T-helper 9 cell (primary cell): ENCODE results near the gene PCSK1N.
"Not testable (repeated sequence)": the region's sequence is repeated elsewhere in the genome, so short reads cannot be mapped to it uniquely, and the experiment has no call there.

Source experiments
- DNase-seq: peaks from one replicate; pipeline ENCODE4 v3.0.0-alpha.2; 2020

Gene PCSK1N

DNA sequence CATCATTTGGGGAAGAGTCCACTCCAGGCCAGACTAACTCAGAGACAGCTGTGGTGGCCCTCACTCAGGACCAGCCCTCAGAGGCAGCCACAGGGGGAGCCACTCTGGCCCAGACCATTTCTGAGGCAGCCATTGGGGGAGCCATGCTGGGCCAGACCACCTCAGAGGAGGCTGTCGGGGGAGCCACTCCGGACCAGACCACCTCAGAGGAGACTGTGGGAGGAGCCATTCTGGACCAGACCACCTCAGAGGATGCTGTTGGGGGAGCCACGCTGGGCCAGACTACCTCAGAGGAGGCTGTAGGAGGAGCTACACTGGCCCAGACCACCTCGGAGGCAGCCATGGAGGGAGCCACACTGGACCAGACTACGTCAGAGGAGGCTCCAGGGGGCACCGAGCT lies 12.4 kb downstream of the PCSK1N start:
- no peak for DNase-seq

DNA sequence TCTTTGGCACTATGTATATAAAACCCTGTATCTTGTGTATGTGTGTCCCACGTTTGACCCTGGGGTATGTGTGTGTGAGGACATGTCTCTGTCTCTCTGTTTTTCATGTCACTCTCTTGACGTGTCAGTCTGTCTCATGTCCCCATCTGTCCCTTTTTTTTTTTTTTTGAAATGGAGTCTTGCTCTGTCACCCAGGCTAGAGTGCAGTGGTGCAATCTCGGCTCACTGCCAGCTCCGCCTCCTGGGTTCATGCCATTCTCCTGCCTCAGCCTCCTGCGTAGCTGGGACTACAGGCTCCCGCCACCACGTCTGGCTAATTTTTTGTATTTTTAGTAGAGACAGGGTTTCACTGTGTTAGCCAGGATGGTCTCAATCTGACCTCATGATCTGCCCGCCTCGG lies 16.0 kb downstream of the PCSK1N start:
- DNase-seq, result not testable (repeated sequence)

- no peak for DNase-seq
These were observed 16.5 kb downstream of the PCSK1N start for GRCh38 chrX:48818866-48819265.

DNA sequence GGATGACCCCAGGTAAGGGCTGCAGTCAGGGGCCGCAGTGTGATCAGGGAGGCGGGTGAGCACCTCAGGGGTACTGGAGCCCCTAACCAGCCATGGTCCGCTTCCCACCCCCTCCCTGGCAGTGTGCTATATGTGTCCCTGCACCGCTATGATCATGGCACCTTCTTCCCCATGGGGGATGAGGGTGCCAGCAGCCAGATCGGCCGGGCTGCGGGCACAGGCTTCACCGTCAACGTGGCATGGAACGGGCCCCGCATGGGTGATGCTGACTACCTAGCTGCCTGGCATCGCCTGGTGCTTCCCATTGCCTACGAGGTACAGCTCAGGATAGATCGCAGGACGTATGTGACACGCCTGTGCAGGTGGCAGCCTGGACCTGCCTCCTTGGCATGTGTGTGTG lies 17.3 kb downstream of the PCSK1N start:
- DNase-seq, result no peak

DNA sequence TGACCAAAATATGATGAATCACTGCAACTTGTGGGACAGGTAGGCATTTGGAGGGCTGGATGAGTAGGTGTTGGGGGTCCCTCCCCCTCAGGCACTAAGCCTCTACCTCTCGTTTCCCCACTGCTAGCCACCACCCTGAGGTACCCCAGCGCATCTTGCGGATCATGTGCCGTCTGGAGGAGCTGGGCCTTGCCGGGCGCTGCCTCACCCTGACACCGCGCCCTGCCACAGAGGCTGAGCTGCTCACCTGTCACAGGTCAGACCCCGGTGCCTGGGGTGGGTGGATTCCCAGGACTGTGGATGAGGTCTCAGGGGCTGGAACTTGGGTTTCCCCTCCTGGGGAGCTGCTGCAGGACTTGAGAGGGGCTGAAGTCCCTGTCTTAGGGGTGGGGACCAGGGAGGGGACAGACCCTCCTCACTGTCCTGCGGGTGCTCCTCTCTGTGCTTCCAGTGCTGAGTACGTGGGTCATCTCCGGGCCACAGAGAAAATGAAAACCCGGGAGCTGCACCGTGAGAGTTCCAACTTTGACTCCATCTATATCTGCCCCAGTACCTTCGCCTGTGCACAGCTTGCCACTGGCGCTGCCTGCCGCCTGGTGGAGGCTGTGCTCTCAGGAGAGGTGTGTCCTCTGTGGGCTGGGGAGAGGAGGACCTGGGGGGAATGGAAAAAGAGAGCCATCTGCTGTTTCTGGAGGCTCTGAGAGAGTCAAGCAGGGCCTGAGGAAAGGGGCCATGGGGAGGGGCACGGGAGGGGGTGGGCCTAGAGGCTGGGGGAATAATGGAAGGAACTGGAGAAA lies 19.2 kb downstream of the PCSK1N start:
- DNase-seq, result no peak

DNA sequence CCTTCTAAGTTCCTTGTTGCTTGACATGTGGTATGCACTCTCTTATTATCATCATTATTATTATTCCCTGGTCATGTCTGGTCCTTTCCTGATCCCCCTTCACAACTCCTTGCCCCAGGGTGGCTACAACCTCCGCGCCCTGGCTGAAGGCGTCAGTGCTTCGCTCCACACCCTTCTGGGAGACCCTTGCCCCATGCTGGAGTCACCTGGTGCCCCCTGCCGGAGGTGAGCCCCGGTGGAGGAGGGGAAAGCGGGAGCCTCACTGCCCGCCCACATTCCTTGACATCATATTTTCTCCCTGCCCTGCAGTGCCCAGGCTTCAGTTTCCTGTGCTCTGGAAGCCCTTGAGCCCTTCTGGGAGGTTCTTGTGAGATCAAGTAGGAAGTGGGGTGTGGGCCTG lies 20.1 kb downstream of the PCSK1N start:
- no peak for DNase-seq

- DNase-seq, result no peak
These were observed 20.7 kb downstream of the PCSK1N start for GRCh38 chrX:48814722-48815121.

DNA sequence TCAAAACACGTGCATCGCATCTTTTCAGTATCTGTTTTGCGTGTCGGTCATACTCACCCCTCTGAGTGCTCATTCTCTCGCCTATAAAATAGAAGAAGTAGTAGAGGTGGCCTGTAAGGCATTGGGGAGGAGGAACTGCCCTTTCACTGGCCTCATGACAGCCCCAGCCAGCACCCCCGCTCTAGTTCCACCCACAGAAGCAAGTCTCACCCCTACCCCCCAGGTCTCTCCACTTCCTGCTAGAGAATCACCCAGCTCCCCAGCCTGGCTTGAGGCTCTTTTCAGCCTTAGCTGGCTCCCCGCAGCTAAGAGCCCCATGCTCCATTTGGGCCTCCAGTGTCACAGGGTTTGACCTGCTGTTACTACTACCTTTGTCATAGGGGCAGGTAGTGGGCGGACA lies 21.8 kb downstream of the PCSK1N start:
- DNase-seq, result no peak

- DNase-seq, result no peak
These were observed 29.3 kb downstream of the PCSK1N start for GRCh38 chrX:48806081-48806480.

GRCh38 chrX:48802905-48803200 lies 32.6 kb downstream of the PCSK1N start:
- DNase-seq, result no peak

GRCh38 chrX:48802089-48802904 lies 33.1 kb downstream of the PCSK1N start:
- DNase-seq, result peak; percentile 36

GRCh38 chrX:48801280-48802088 lies 33.9 kb downstream of the PCSK1N start, which contains the start of gene HDAC6:
HDAC6 (plus strand) TSS chrX:48802067; CDS start chrX:48802693, 626 bp downstream.
- peak; percentile 86 for DNase-seq

GRCh38 chrX:48800574-48801279 lies 34.7 kb downstream of the PCSK1N start:
- DNase-seq, result no peak

GRCh38 chrX:48798318-48798717 lies 37.1 kb downstream of the PCSK1N start:
- DNase-seq, result no peak

- no peak for DNase-seq
These were observed 40.4 kb downstream of the PCSK1N start for GRCh38 chrX:48794911-48795515.

DNA sequence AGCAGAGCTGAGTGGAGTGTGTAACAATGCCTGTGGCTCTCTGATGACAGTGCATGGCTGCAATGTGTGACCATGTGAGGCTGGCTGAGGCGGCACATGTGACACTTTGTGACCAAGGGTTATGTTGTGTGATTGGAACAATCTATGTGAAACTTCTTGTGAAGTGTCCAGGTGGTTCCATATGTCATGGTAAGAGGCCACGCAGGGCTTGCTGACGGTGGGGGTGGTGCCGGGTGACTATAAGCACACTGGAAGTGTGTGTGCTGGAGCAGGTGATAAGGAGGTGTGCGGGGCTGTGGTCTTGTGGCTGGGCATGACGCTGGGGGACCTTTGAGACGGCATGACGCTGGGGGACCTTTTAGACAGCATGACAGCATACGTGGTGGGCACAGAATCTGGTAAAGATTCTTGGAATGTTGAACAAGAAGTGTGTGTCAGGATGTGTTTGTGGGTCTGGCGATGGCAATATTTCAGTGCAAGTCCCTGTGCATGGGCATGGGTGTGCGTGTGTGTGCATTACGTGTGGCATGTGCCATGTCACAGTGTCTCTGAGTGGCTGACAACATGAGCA lies 41.0 kb downstream of the PCSK1N start:
- DNase-seq, result no peak

GRCh38 chrX:48793935-48794334 lies 41.5 kb downstream of the PCSK1N start:
- no peak for DNase-seq

- no peak for DNase-seq
These were observed 43.2 kb downstream of the PCSK1N start for GRCh38 chrX:48792219-48792618.

DNA sequence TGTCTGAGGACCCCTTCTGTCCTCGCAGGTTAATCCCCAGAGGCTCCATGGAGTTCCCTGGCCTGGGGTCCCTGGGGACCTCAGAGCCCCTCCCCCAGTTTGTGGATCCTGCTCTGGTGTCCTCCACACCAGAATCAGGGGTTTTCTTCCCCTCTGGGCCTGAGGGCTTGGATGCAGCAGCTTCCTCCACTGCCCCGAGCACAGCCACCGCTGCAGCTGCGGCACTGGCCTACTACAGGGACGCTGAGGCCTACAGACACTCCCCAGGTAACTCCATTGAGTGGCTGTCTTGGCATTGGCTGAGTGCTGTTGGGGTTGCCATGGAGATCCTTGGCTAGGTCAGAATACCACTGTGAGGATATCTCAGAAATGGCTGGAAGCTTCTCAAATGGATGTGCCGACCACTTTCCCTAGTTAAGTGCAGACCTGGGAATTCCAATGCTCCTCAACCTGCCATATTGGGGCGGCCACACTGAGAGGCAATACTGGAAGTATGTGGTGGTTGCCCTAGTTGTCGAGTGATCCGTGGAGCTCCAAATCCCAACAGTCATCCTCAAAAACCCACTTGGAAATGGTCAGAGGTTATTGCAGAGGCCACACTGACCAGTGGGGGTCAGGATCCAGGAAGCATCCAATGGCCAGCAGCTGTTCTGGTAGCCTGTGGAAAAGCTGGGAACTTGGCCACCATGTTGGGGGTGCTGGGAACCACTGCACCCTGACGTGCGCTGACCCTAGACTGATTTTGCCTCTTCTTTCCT lies 44.2 kb downstream of the PCSK1N start:
- no peak for DNase-seq

GRCh38 chrX:48790477-48790876 lies 44.9 kb downstream of the PCSK1N start:
- no peak for DNase-seq
